ENCODE measurements around the gene GRIP1. TPM values are rescaled to one million over a fixed set of nuclear protein-coding genes. Genes with fewer than 3 reads are reported as not detected.
A peak's percentile ranks its signal among the peaks of the same experiment; 100 is the strongest.
"Not testable (repeated sequence)": the region's sequence is repeated elsewhere in the genome, so short reads cannot be mapped to it uniquely, and the experiment has no call there.

GRIP1 gene
- total RNA-seq, 1 experiment from 2014 or later, result 5.0 TPM

- in situ Hi-C loops (cut with HindIII; ENCODE audit: low pct_unique_long_range_greater_than_20kb, low sequenced_read_pairs), result no loop called here
- DNase-seq (ENCODE audit: low read depth), result no peak
These were observed 343.1 kb downstream of the GRIP1 start for GRCh38 chr12:66335746-66336145.

- in situ Hi-C loops (cut with HindIII; ENCODE audit: low pct_unique_long_range_greater_than_20kb, low sequenced_read_pairs), result no loop called here
- no peak for DNase-seq (ENCODE audit: low read depth)
These were observed 347.1 kb downstream of the GRIP1 start for GRCh38 chr12:66331814-66332213.

- in situ Hi-C loops (cut with HindIII; ENCODE audit: low pct_unique_long_range_greater_than_20kb, low sequenced_read_pairs), result no loop called here
- DNase-seq (ENCODE audit: low read depth), result no peak
These were observed 347.9 kb downstream of the GRIP1 start for GRCh38 chr12:66331016-66331415.

- DNase-seq (ENCODE audit: low read depth), result no peak
- in situ Hi-C loops (cut with HindIII; ENCODE audit: low pct_unique_long_range_greater_than_20kb, low sequenced_read_pairs), result no loop called here
These were observed 348.9 kb downstream of the GRIP1 start for GRCh38 chr12:66329941-66330340.

- DNase-seq (ENCODE audit: low read depth), result no peak
- in situ Hi-C loops (cut with HindIII; ENCODE audit: low pct_unique_long_range_greater_than_20kb, low sequenced_read_pairs), result no loop called here
These were observed 355.9 kb downstream of the GRIP1 start for GRCh38 chr12:66323017-66323416.

- in situ Hi-C loops (cut with HindIII; ENCODE audit: low pct_unique_long_range_greater_than_20kb, low sequenced_read_pairs), result no loop called here
- no peak for DNase-seq (ENCODE audit: low read depth)
These were observed 357.4 kb downstream of the GRIP1 start for GRCh38 chr12:66321435-66321834.

GRCh38 chr12:66320996-66321395 is 357.9 kb downstream of the GRIP1 start:
- DNase-seq (ENCODE audit: low read depth), result no peak
- in situ Hi-C loops (cut with HindIII; ENCODE audit: low pct_unique_long_range_greater_than_20kb, low sequenced_read_pairs), result no loop called here

- in situ Hi-C loops (cut with HindIII; ENCODE audit: low pct_unique_long_range_greater_than_20kb, low sequenced_read_pairs), result no loop called here
- no peak for DNase-seq (ENCODE audit: low read depth)
These were observed 359.5 kb downstream of the GRIP1 start for GRCh38 chr12:66319266-66319954.

- in situ Hi-C loops (cut with HindIII; ENCODE audit: low pct_unique_long_range_greater_than_20kb, low sequenced_read_pairs), result no loop called here
- no peak for DNase-seq (ENCODE audit: low read depth)
These were observed 364.6 kb downstream of the GRIP1 start for GRCh38 chr12:66314278-66314677.

GRCh38 chr12:66312189-66312588 is 366.7 kb downstream of the GRIP1 start:
- in situ Hi-C loops (cut with HindIII; ENCODE audit: low pct_unique_long_range_greater_than_20kb, low sequenced_read_pairs), result no loop called here
- DNase-seq (ENCODE audit: low read depth), result no peak

- DNase-seq (ENCODE audit: low read depth), result no peak
These were observed 369.3 kb downstream of the GRIP1 start for GRCh38 chr12:66309606-66310005.

GRCh38 chr12:66304296-66304900 is 374.5 kb downstream of the GRIP1 start:
- no peak for DNase-seq (ENCODE audit: low read depth)
- in situ Hi-C loops (cut with HindIII; ENCODE audit: low pct_unique_long_range_greater_than_20kb, low sequenced_read_pairs), result no loop called here

More at GRCh38 chr12:66309606-66310005, 369.3 kb downstream of the GRIP1 start:
- in situ Hi-C loops (cut with HindIII; ENCODE audit: low pct_unique_long_range_greater_than_20kb, low sequenced_read_pairs), result no loop called here

GRCh38 chr12:66303316-66303804 is 375.5 kb downstream of the GRIP1 start:
- in situ Hi-C loops (cut with HindIII; ENCODE audit: low pct_unique_long_range_greater_than_20kb, low sequenced_read_pairs); DNase-seq (ENCODE audit: low read depth): not testable (repeated sequence)

GRCh38 chr12:66302827-66303169 is 376.1 kb downstream of the GRIP1 start:
- no peak for DNase-seq (ENCODE audit: low read depth)
- in situ Hi-C loops (cut with HindIII; ENCODE audit: low pct_unique_long_range_greater_than_20kb, low sequenced_read_pairs), result no loop called here

- in situ Hi-C loops (cut with HindIII; ENCODE audit: low pct_unique_long_range_greater_than_20kb, low sequenced_read_pairs), result no loop called here
- peak; percentile 97 for DNase-seq (ENCODE audit: low read depth)
These were observed 376.7 kb downstream of the GRIP1 start, which contains the start of gene HELB for GRCh38 chr12:66301944-66302826. HELB (plus strand) TSS chr12:66302493; CDS start chr12:66302604, 111 bp downstream.

- in situ Hi-C loops (cut with HindIII; ENCODE audit: low pct_unique_long_range_greater_than_20kb, low sequenced_read_pairs), result no loop called here
- no peak for DNase-seq (ENCODE audit: low read depth)
These were observed 381.0 kb downstream of the GRIP1 start for GRCh38 chr12:66297923-66298322.
